Loucy (cell line): ENCODE data around the gene PRLR.

ENCODE experiments used
- H2AFZ ChIP-seq: fragments of 200-600 bp; sonication (generic); 2 replicates; pipeline ENCODE4 v1.6.0; 2016; ENCODE audit warnings: antibody characterized with exemption, mild to moderate bottlenecking, low read length, moderate library complexity
- H3F3A ChIP-seq: fragments of 200-600 bp; 2 replicates; pipeline ENCODE4 v1.6.0; 2016; ENCODE audit warnings: antibody characterized with exemption, low read depth, mild to moderate bottlenecking
- H3K27me3 ChIP-seq: fragments of 200-600 bp; sonication (generic); 2 replicates; pipeline ENCODE4 v1.6.1; 2014; ENCODE audit warnings: low read length, mild to moderate bottlenecking; ENCODE audit not compliant: insufficient read depth, poor library complexity, severe bottlenecking
- H3K36me3 ChIP-seq: fragments of 200-600 bp; sonication (generic); 2 replicates; pipeline ENCODE4 v1.6.1; 2016; ENCODE audit warnings: low read length; ENCODE audit not compliant: insufficient read depth
- H3K4me1 ChIP-seq: fragments of 200-600 bp; sonication (generic); 2 replicates; pipeline ENCODE4 v1.5.1; 2014; ENCODE audit warnings: low read length, mild to moderate bottlenecking; ENCODE audit not compliant: insufficient read depth, poor library complexity, severe bottlenecking
- H3K4me2 ChIP-seq: fragments of 200-600 bp; sonication (generic); 2 replicates; pipeline ENCODE4 v1.6.0; 2014; ENCODE audit warnings: antibody characterized with exemption, low read length, low read depth, mild to moderate bottlenecking; ENCODE audit not compliant: poor library complexity, severe bottlenecking
- H3K4me3 ChIP-seq: fragments of 200-600 bp; sonication (generic); 2 replicates; pipeline ENCODE4 v1.5.1; 2014; ENCODE audit warnings: low read length, mild to moderate bottlenecking, mixed read lengths; ENCODE audit not compliant: poor library complexity, severe bottlenecking
- H3K79me2 ChIP-seq: fragments of 200-600 bp; sonication (generic); 2 replicates; pipeline ENCODE4 v1.6.1; 2014; ENCODE audit warnings: low read length; ENCODE audit not compliant: insufficient read depth
- H3K9ac ChIP-seq: fragments of 200-600 bp; sonication (generic); 2 replicates; pipeline ENCODE4 v1.6.0; 2014; ENCODE audit warnings: mild to moderate bottlenecking, low read depth, low read length, moderate library complexity; ENCODE audit not compliant: poor library complexity, severe bottlenecking
- H3K9me2 ChIP-seq: fragments of 200-600 bp; sonication (generic); replicated peaks from 2 replicates; pipeline ENCODE4 v1.6.1; 2016; ENCODE audit warnings: low read depth, low read length, mixed read lengths
- H3K9me3 ChIP-seq: fragments of 200-600 bp; sonication (generic); 2 replicates; pipeline ENCODE4 v1.6.1; 2014; ENCODE audit warnings: mild to moderate bottlenecking, antibody characterized with exemption, low read length, low read depth; ENCODE audit not compliant: insufficient read depth
- H4K20me1 ChIP-seq: fragments of 200-600 bp; sonication (generic); 2 replicates; pipeline ENCODE4 v1.6.0; 2014; ENCODE audit warnings: antibody characterized with exemption, low read length, mild to moderate bottlenecking; ENCODE audit not compliant: insufficient read depth, poor library complexity, severe bottlenecking
- CTCF ChIP-seq: fragments of 200-600 bp; sonication (generic); conservative IDR thresholded peaks from 2 replicates; pipeline ENCODE4 v1.5.1; 2014; ENCODE audit warnings: mild to moderate bottlenecking, antibody characterized with exemption, low read length
- EZH2phosphoT487 ChIP-seq: fragments of 200-600 bp; IDR thresholded peaks from 2 replicates; pipeline ENCODE4 v1.6.1; 2018; ENCODE audit warnings: antibody characterized with exemption, mild to moderate bottlenecking, moderate library complexity, borderline replicate concordance

Gene PRLR

GRCh38 chr5:35145012-35145411 lies 85.3 kb downstream of the PRLR start:
- Histone ChIP-seq H3K27me3 (no peaks in the 10 kb centered on the region), H3F3A (no peaks in the 10 kb centered on the region), H3K4me2 (no peak overlapping the region), H2AFZ (no peak overlapping the region), H3K9me3 (no peaks in the 10 kb centered on the region), H4K20me1 (no peaks in the 10 kb centered on the region), H3K9ac (no peak overlapping the region), H3K9me2 (no peaks in the 10 kb centered on the region), H3K4me3 (no peak overlapping the region), H3K79me2 (no peaks in the 10 kb centered on the region), H3K4me1 (peaks cover 4% of the 10 kb centered on the region), H3K36me3 (no peaks in the 10 kb centered on the region)
- TF ChIP-seq EZH2phosphoT487 (no peak), CTCF (no peak)

- Histone ChIP-seq H3F3A (no peaks in the 10 kb centered on the region), H3K4me1 (no peaks in the 10 kb centered on the region), H3K9ac (no peak overlapping the region), H3K4me3 (no peak overlapping the region), H3K9me3 (no peaks in the 10 kb centered on the region), H3K36me3 (no peaks in the 10 kb centered on the region), H3K27me3 (no peaks in the 10 kb centered on the region), H3K79me2 (no peaks in the 10 kb centered on the region), H3K4me2 (no peak overlapping the region), H3K9me2 (no peaks in the 10 kb centered on the region), H4K20me1 (no peaks in the 10 kb centered on the region), H2AFZ (no peak overlapping the region)
- TF ChIP-seq CTCF (no peak), EZH2phosphoT487 (no peak)
Measured at GRCh38 chr5:35143841-35144240, 86.4 kb downstream of the PRLR start.

GRCh38 chr5:35141739-35142138 lies 88.5 kb downstream of the PRLR start:
- H2AFZ ChIP-seq, result no peak overlapping the region
- no peaks in the 10 kb centered on the region for H3F3A ChIP-seq
- H3K27me3 ChIP-seq, result no peaks in the 10 kb centered on the region
- H4K20me1 ChIP-seq, result no peaks in the 10 kb centered on the region
- no peaks in the 10 kb centered on the region for H3K79me2 ChIP-seq
- peaks cover 13% of the 10 kb centered on the region for H3K4me1 ChIP-seq
- H3K4me3 ChIP-seq, result no peak overlapping the region
- H3K9me2 ChIP-seq, result no peaks in the 10 kb centered on the region
- H3K4me2 ChIP-seq, result no peak overlapping the region
- TF ChIP-seq EZH2phosphoT487 (no peak), CTCF (no peak)
- no peak overlapping the region for H3K9ac ChIP-seq
- no peaks in the 10 kb centered on the region for H3K9me3 ChIP-seq
- H3K36me3 ChIP-seq, result no peaks in the 10 kb centered on the region
